GM21619 (cell line): ENCODE data around the gene DOCK1.
"Not testable (repeated sequence)": the region's sequence is repeated elsewhere in the genome, so short reads cannot be mapped to it uniquely, and the experiment has no call there.

Source experiments
- ATAC-seq: cut with Tn5 transposase; IDR thresholded peaks from one replicate; pipeline ENCODE4 v1.9.1; 2021; ENCODE audit not compliant: unreplicated experiment

The DOCK1 gene

GRCh38 chr10:127257395-127257794 lies 352.2 kb downstream of the DOCK1 start:
- no peak for ATAC-seq

- no peak for ATAC-seq
These were observed 354.1 kb downstream of the DOCK1 start for GRCh38 chr10:127259347-127259746.

- ATAC-seq: no peak
These were observed 357.4 kb downstream of the DOCK1 start for GRCh38 chr10:127262606-127263005.

- ATAC-seq: no peak
These were observed 360.1 kb downstream of the DOCK1 start for GRCh38 chr10:127265288-127265687.

- no peak for ATAC-seq
These were observed 361.2 kb downstream of the DOCK1 start for GRCh38 chr10:127266431-127266830.

GRCh38 chr10:127267442-127267841 lies 362.2 kb downstream of the DOCK1 start:
- no peak for ATAC-seq

- ATAC-seq: no peak
These were observed 366.8 kb downstream of the DOCK1 start for GRCh38 chr10:127272076-127272475.

- ATAC-seq: no peak
These were observed 370.0 kb downstream of the DOCK1 start for GRCh38 chr10:127275272-127275671.

GRCh38 chr10:127275793-127276450 lies 370.7 kb downstream of the DOCK1 start:
- ATAC-seq: no peak

GRCh38 chr10:127276794-127277462 lies 371.7 kb downstream of the DOCK1 start:
- ATAC-seq: no peak

- no peak for ATAC-seq
These were observed 372.8 kb downstream of the DOCK1 start for GRCh38 chr10:127278001-127278400.

- ATAC-seq: no peak
These were observed 374.1 kb downstream of the DOCK1 start for GRCh38 chr10:127279334-127279774.

GRCh38 chr10:127280446-127280845 lies 375.2 kb downstream of the DOCK1 start:
- ATAC-seq: no peak

GRCh38 chr10:127283017-127283416 lies 377.8 kb downstream of the DOCK1 start:
- ATAC-seq: no peak

GRCh38 chr10:127283576-127283975 lies 378.3 kb downstream of the DOCK1 start:
- ATAC-seq: no peak

- no peak for ATAC-seq
These were observed 385.6 kb downstream of the DOCK1 start for GRCh38 chr10:127290850-127291249.

- no peak for ATAC-seq
These were observed 386.1 kb downstream of the DOCK1 start for GRCh38 chr10:127291329-127291728.

- no peak for ATAC-seq
These were observed 387.7 kb downstream of the DOCK1 start for GRCh38 chr10:127292888-127293287.

- ATAC-seq: no peak
These were observed 388.4 kb downstream of the DOCK1 start for GRCh38 chr10:127293640-127294039.

- no peak for ATAC-seq
These were observed 391.5 kb downstream of the DOCK1 start for GRCh38 chr10:127296696-127297095.

- no peak for ATAC-seq
These were observed 393.2 kb downstream of the DOCK1 start for GRCh38 chr10:127298381-127298780.

GRCh38 chr10:127299192-127299591 lies 394.0 kb downstream of the DOCK1 start:
- not testable (repeated sequence) for ATAC-seq
